ENCODE measurements around the gene CHRNA9.

Gene CHRNA9

GRCh38 chr4:40367451-40367850 is 32.3 kb downstream of the CHRNA9 start:
- H3K4me3 ChIP-seq, result no peak overlapping the region
- TF ChIP-seq CTCF (IDR thresholded peaks at IDR 0.05), result no peak
- no peak for DNase-seq (ENCODE audit: low spot score)
- no peak overlapping the region for H3K27ac ChIP-seq

- Histone ChIP-seq H3K27ac (no peak overlapping the region), H3K4me3 (no peak overlapping the region)
- DNase-seq (ENCODE audit: low spot score), result no peak
- TF ChIP-seq CTCF (IDR thresholded peaks at IDR 0.05), result no peak
Observed at GRCh38 chr4:40369437-40370274, 34.5 kb downstream of the CHRNA9 start.

- H3K27ac ChIP-seq, result no peak overlapping the region
- TF ChIP-seq CTCF (IDR thresholded peaks at IDR 0.05), result no peak
- DNase-seq (ENCODE audit: low spot score), result no peak
- no peak overlapping the region for H3K4me3 ChIP-seq
Observed at GRCh38 chr4:40372651-40373050, 37.5 kb downstream of the CHRNA9 start.

- Histone ChIP-seq H3K4me3 (no peak overlapping the region), H3K27ac (no peak overlapping the region)
- DNase-seq (ENCODE audit: low spot score), result no peak
- no peak for TF ChIP-seq CTCF (IDR thresholded peaks at IDR 0.05)
Observed at GRCh38 chr4:40373636-40374035, 38.5 kb downstream of the CHRNA9 start.

- Histone ChIP-seq H3K27ac (no peak overlapping the region), H3K4me3 (no peak overlapping the region)
- no peak for TF ChIP-seq CTCF (IDR thresholded peaks at IDR 0.05)
- DNase-seq (ENCODE audit: low spot score), result no peak
Observed at GRCh38 chr4:40375095-40375494, 40.0 kb downstream of the CHRNA9 start.

GRCh38 chr4:40375620-40376019 is 40.5 kb downstream of the CHRNA9 start:
- no peak for TF ChIP-seq CTCF (IDR thresholded peaks at IDR 0.05)
- H3K4me3 ChIP-seq, result no peak overlapping the region
- no peak for DNase-seq (ENCODE audit: low spot score)
- no peak overlapping the region for H3K27ac ChIP-seq
